NCI-H82 (cell line): ENCODE results near the gene THSD7B.

Experiments
- DNase-seq: peaks from one replicate; lab custom pipeline; 2025; lab: John Stamatoyannopoulos, UW

Gene THSD7B

GRCh38 chr2:137156221-137156844 lies 391.0 kb downstream of the THSD7B start:
- DNase-seq = peak; percentile 99

- DNase-seq = no peak
Observed at GRCh38 chr2:137157851-137158250, 392.5 kb downstream of the THSD7B start.

DNA sequence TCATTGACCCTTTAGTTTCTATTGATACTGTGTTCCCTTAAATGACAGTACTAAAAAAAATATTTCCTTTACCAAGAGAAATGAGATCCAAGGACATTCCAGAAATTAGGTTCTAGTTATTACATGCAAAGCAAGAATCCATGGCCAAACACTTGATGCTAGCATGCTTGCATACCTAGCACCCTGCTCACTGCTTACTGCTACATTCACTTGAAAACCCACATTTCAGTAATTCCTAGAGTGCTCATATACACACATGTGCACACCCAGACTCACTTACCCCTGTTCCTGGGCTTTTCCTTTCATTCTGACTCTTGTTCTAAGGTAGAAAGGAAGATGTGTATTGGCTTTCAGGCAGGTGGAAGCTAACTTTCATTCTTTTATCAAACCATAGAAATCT lies 395.9 kb downstream of the THSD7B start:
- no peak for DNase-seq

GRCh38 chr2:137165968-137166367 lies 400.6 kb downstream of the THSD7B start:
- no peak for DNase-seq

- no peak for DNase-seq
Observed at GRCh38 chr2:137167651-137168050, 402.3 kb downstream of the THSD7B start.

GRCh38 chr2:137168552-137168951 lies 403.2 kb downstream of the THSD7B start:
- DNase-seq = no peak

DNA sequence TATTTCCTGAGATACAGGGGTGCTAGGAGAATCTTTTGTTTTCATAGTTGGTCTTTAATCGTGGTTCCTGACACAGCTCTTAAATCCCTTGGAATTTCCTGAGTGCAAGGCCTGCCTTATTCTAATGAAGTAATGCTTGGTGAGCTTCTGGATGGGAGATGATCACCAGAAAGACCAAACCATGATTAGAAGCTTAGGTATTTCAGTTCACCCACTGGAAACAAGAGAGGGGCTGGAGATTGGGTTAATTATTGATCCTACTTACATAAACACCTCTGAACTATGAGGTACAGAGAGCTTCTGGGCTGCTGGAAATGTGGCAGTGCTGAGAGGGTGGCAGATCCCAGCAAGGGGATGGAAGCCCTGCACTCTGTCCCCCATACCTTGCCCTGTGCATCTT lies 406.8 kb downstream of the THSD7B start:
- DNase-seq = no peak

GRCh38 chr2:137173463-137173862 lies 408.1 kb downstream of the THSD7B start:
- peak; percentile 19 for DNase-seq

DNA sequence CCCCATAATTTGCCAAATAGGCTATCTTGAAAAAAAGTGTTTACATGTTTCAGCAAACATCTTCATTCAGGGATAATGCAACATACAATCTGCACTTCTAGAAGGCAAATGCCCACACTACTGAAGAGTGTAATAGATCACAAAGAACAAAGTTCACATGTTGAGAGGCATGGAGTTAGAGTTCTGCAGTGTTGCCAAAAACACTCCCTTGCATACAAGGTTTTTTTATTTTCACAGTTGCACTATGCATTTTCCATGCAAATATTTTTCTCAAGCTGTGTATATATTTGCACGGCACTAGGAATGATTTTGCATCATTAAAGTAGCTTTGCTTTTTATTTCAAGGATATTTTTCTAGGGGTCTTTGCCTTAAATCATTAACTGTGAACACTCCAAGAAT lies 409.9 kb downstream of the THSD7B start:
- no peak for DNase-seq

GRCh38 chr2:137178951-137179377 lies 413.6 kb downstream of the THSD7B start:
- no peak for DNase-seq

DNA sequence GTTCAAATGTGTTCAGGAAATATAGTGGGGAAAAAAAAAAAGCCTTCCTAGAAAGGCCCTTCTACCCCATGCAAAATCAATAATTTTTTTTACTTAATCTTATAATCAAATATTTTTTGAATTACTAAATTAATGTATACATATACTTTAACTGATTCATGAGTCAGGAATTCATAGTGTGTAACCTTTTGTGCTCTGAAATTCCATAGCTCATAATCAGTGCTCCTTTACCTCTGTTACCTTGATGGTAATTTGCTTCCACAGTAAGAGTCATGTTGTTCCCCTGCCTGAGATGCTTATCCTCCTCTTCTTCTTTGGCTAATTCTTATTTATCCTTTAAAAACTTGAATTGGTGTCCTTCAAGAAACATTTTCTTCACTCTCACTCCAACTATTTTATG lies 414.2 kb downstream of the THSD7B start:
- no peak for DNase-seq

GRCh38 chr2:137180012-137180411 lies 414.7 kb downstream of the THSD7B start:
- no peak for DNase-seq

GRCh38 chr2:137181370-137181769 lies 416.0 kb downstream of the THSD7B start:
- DNase-seq = peak; percentile 17

- DNase-seq = no peak
Observed at GRCh38 chr2:137182071-137182470, 416.7 kb downstream of the THSD7B start.

DNA sequence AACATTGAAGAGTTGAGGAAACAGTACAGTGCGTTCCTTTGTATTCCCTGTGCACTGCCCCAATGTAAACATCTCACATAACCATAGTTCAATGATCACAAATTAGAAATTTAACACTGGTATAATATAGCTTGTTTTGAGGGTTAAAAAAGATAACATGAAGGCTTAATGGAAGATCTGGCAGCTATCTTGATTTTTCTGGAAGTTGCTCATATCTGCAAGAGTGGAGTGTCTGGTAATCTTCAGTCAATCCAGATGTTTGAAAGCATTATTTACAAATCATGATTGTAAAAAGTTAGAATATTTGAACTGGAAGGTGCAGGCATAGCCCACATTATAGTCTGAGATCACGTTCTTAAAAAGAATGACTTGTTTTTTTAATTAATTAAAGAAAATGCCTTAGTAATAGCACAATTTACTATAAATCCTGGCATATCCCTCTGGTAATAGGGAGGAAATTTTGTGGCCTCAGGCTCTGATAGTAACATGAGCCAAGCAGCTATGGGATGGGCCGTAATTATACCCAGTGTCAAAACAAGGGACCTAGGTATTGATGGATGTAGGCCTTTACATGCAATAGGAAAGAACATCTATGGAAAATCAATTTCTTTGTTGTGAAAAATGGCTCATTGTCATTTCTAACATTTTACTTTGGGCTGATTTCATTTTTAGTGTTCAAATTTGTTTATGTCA lies 418.0 kb downstream of the THSD7B start:
- no peak for DNase-seq

DNA sequence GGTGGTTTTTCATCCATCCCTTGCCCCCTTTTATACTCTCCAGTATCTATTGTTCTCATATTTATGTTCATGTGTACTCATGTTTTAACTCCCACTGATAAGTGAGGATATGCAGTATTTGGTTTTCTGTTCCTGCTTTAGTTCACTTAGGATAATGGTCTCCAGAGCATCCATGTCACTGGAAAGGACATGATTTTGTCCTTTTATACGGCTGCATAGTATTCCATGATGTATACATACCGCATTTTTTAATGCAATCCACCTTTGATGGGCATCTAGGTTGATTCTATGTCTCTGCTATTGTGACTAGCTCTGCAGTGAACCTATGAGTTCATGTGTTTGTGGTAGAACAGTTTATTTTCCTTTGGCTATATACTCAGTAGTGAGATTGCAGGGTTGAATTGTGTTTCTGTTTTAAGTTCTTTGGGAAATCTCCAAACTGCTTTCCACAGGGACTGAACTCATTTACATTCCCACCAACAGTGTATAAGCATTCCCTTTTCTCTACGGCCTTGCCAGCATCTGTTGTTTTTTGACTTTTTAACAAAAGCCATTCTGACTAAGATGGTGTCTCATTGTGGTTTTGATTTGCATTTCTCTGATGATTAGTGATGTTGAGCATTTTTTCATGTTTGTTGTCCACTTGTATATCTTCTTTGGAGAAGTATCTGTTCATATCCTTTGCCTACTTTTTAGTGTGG lies 420.2 kb downstream of the THSD7B start:
- no peak for DNase-seq

- DNase-seq = no peak
Observed at GRCh38 chr2:137187216-137187615, 421.9 kb downstream of the THSD7B start.

- DNase-seq = no peak
Observed at GRCh38 chr2:137190411-137191195, 425.3 kb downstream of the THSD7B start.

DNA sequence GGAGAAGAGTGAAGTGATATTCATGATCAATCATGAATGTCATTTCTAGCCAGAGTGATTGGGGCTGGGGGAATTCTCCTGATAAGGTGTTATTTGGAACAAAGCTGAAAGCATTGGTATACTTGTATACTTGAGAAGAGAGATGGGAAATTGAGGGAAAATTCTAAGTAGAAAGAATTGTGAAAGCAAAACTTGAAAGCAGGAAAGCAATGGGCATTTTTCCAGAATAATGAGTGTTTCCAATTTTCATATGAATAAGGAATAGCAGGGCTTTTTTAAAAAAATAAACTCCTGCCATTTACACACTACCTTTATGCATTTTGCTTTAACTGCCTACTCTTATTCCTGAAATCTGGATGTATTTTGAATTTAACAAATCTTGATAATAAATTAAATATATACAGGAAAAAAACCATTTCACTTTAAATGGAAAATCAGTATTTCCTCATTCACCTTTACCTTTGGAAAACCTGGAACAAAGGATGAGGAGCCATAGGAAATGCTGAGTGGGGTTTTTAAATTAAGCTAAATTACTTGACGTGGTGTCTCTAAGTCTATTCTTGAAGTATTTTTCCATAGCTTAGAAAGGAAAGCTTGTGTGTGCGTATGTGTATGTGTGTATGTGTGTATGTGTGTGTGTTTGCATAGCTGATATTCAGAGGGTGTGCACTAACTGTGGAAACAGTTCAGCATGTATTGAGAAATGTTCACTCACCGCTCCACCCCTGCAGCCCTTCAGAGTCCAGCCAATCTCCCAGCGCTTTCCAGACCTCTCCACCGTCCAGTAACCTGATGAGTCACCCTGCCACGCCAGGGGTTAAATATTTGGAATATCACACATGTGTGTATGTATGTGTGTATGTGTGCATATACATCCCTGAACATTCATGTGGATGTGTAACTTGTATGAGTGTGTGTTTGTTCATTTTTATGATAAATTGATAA lies 427.3 kb downstream of the THSD7B start:
- no peak for DNase-seq

DNA sequence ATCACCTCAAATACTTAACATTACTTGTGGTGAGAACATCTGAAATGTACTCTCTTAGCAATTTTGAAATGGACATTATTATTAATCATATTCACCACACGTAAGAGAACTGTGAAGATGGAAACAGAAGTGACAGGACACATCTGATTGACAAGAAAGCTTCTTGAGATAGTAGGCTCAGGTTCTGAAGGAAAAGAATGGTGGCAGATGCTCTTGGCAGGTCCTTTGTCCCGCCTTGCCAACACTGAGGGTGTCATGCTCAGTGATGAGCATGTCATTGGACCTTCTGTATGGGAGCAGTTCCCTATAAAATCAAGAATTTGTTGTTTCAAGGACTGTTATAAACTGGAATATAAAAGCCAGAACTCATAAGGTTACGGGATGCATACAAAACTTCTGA lies 428.1 kb downstream of the THSD7B start:
- DNase-seq = no peak

GRCh38 chr2:137194111-137194510 lies 428.8 kb downstream of the THSD7B start:
- DNase-seq = no peak
